Adrenal gland (tissue), 12 donors: Measurements from ENCODE around the gene GPC3. TPM values are rescaled to one million over a fixed set of nuclear protein-coding genes. Genes with fewer than 3 reads are reported as not detected.
"Not testable (repeated sequence)": the region's sequence is repeated elsewhere in the genome, so short reads cannot be mapped to it uniquely, and the experiment has no call there.

Experiments used
- DNase-seq, 7 donors: peaks; one replicate each; pipeline ENCODE4 v3.0.0-alpha.2; 2019 to 2020
- H3K27ac ChIP-seq, 5 donors: fragments of 200-600 bp; sonication (generic) in 4 of 5; 1 replicate in 3 of 5; 2 replicates in 2 of 5; pipeline versions ENCODE4 v1.5.1 to v1.8.0; 2016 to 2020; ENCODE audit warnings: mild to moderate bottlenecking in 1 of 5
- H3K27me3 ChIP-seq: fragments of 200-600 bp; 2 replicates; pipeline ENCODE4 v1.8.0; 2021
- H3K36me3 ChIP-seq, 2 donors: fragments of 200-600 bp; replicated peaks in 1 of 2; 1 replicate in 1 of 2; 2 replicates in 1 of 2; pipeline versions ENCODE4 v1.5.1 to v1.8.0; 2018 to 2022
- H3K4me1 ChIP-seq, 2 donors: fragments of 200-600 bp; replicated peaks in 1 of 2; 1 replicate in 1 of 2; 2 replicates in 1 of 2; pipeline versions ENCODE4 v1.5.1 to v1.8.0; 2018 to 2021
- H3K4me3 ChIP-seq, 4 donors: fragments of 200-600 bp; sonication (generic) in 3 of 4; one replicate each; pipeline ENCODE4 v1.5.1; 2016 to 2018
- H3K9me3 ChIP-seq, 3 donors: fragments of 200-600 bp; sonication (generic) in 1 of 3; replicated peaks in 1 of 3; 1 replicate in 2 of 3; 2 replicates in 1 of 3; pipeline versions ENCODE4 v1.5.1 to v1.8.0; 2016 to 2021
- POLR2A ChIP-seq, 2 donors: fragments of 450-650 bp; IDR thresholded peaks; one replicate each; pipeline ENCODE4 v1.6.1; 2017; ENCODE audit warnings: antibody characterized with exemption in 2 of 2, mild to moderate bottlenecking in 2 of 2, moderate library complexity in 1 of 2
- WGBS, 4 donors: extraction: QIAGEN DNeasy Blood & Tissue Kit in 2 of 4; methylation state at CpG; one replicate each; pipeline versions ENCODE4 v1.1.5 to v1.1.7; 2013 to 2017; 5-methylcytosine and 5-hydroxymethylcytosine counted together
- intact Hi-C, 2 donors: fragments of 100-400 bp; cut with DNase I; formaldehyde crosslinking; loops; one replicate each; pipeline versions ENCODE4 v1.14.1 to v1.15.0; 2022 to 2023
- polyA plus RNA-seq, 3 donors: library from polyadenylated mRNA; stranded (reverse); fragments of 200-250 nt in 2 of 3; fragments of 350-450 nt in 1 of 3; fragmentation: Illumina TruSeq in 1 of 3; extraction: RNeasy Lipid Tissue Mini Kit (QIAGEN cat#74804) in 1 of 3; gene quantifications; one replicate each; pipeline ENCODE4 v1.2.3, GENCODE V29; 2013 to 2014
- total RNA-seq, 9 donors: library from RNA; depleted of rRNA in 4 of 9; stranded (reverse); fragments of >200 nt in 4 of 9; fragments of 120-200 nt in 1 of 9; fragmentation: NEBNext Ultra II Directional in 1 of 9; extraction: Animal tissue kit (Norgen Biotek cat#: 25700) in 1 of 9; gene quantifications; one replicate each; pipeline versions ENCODE4 v1.1.0 to v1.2.4, GENCODE V29; 2013 to 2023
- TF ChIP-seq, protein P1 (sequence below), 6 experiments: fragments of 450-650 bp in 4 of 6; fragments of 200-600 bp in 2 of 6; sonication (generic) in 1 of 6; IDR thresholded peaks; 1 replicate in 5 of 6; 2 replicates in 1 of 6; pipeline versions ENCODE4 v1.5.1 to v1.8.0; 2016 to 2021; ENCODE audit warnings: antibody characterized with exemption in 6 of 6, mild to moderate bottlenecking in 2 of 6, moderate library complexity in 1 of 6
- donor health status: healthy with polysubstance abuse.
- donor health status: Bipolar disorder and iron deficiency.
- donor health status: DM: yes; HTN: yes; CAD: no.
- donor health status: DM: no; HTN: no; CAD: no.
- donor health status: DM: no; HTN: no; CAD: no.
- donor health status: DM: yes; HTN: yes; CAD: no.

Gene GPC3
- total and polyA plus RNA-seq, 12 donors, result 3.5 to 56.7 (median 20.9) TPM

DNA sequence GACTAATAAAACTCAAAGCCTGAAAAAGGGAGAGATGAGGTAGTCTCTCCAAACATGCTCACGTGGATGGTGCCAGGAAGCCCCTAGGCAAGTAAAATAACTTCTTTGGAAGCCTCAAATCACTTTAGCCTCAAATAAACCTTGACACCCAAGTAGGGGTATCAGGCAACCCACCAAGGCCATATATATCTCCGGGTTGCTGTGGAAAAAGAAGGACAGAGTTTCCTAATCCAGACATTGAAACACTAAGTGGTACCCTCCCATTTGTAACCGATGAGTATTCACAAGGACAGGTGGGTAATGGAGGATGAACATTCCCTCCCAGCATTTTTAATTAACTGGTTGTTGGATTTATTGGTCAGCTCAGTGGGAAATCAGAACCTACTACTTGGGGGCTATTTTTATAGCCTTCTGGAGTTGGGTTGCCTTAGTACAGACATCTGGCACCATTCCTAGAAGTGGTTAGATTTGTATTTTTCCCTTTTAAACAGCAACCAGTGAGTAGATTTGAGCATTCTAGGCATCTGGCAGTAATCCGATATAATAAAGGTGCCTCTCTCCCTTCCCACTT is 87.7 kb downstream of the GPC3 start:
- TF ChIP-seq, protein P1, sequence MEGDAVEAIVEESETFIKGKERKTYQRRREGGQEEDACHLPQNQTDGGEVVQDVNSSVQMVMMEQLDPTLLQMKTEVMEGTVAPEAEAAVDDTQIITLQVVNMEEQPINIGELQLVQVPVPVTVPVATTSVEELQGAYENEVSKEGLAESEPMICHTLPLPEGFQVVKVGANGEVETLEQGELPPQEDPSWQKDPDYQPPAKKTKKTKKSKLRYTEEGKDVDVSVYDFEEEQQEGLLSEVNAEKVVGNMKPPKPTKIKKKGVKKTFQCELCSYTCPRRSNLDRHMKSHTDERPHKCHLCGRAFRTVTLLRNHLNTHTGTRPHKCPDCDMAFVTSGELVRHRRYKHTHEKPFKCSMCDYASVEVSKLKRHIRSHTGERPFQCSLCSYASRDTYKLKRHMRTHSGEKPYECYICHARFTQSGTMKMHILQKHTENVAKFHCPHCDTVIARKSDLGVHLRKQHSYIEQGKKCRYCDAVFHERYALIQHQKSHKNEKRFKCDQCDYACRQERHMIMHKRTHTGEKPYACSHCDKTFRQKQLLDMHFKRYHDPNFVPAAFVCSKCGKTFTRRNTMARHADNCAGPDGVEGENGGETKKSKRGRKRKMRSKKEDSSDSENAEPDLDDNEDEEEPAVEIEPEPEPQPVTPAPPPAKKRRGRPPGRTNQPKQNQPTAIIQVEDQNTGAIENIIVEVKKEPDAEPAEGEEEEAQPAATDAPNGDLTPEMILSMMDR (IDR thresholded peaks at IDR 0.05), result no peak
- TF ChIP-seq POLR2A (IDR thresholded peaks at IDR 0.05), result no peak
- no peaks in the 10 kb centered on the region for H3K36me3 ChIP-seq

DNA sequence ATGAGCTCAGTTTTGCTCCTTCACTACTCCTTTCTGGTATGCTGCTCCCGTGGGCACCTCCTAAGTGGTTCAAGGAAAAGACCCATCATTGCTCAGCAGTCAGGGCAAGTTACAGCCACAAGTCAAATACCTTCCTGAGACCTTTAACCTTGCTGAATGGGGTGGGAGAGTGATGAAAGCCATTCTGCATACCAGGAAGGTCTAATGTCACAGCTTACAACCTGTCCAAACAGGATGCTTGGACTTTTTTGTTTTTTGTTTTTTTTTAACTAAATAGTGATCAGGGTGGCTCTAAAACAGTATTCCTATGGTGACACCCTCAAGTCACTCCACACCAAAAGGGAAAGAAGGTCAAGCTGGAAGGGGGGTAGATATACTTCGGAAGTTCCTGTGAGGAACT is 93.1 kb downstream of the GPC3 start:
- intact Hi-C loops, result no loop called here
- TF ChIP-seq POLR2A (IDR thresholded peaks at IDR 0.05), result no peak
- H3K27me3 ChIP-seq, result no peaks in the 10 kb centered on the region
- no peak overlapping the region for H3K27ac ChIP-seq
- H3K36me3 ChIP-seq, result no peaks in the 10 kb centered on the region
- no peaks in the 10 kb centered on the region for H3K9me3 ChIP-seq
- H3K4me3 ChIP-seq, result no peak overlapping the region
- no peak for DNase-seq
- WGBS, 4 donors, result 48 to 63% (median 55%) methylated on average over 2 of the region's 2 CpGs
- H3K4me1 ChIP-seq, result no peaks in the 10 kb centered on the region

More for the DNA sequence above, 87.7 kb downstream of the GPC3 start:
- H3K4me1 ChIP-seq, result no peaks in the 10 kb centered on the region
- H3K4me3 ChIP-seq, result no peak overlapping the region
- H3K9me3 ChIP-seq, result no peaks in the 10 kb centered on the region
- H3K27me3 ChIP-seq, result no peaks in the 10 kb centered on the region
- DNase-seq, result no peak
- no peak overlapping the region for H3K27ac ChIP-seq
- WGBS, 4 donors, result 50 to 61% (median 53%) methylated on average over 4 of the region's 4 CpGs
- intact Hi-C loops, result no loop called here

DNA sequence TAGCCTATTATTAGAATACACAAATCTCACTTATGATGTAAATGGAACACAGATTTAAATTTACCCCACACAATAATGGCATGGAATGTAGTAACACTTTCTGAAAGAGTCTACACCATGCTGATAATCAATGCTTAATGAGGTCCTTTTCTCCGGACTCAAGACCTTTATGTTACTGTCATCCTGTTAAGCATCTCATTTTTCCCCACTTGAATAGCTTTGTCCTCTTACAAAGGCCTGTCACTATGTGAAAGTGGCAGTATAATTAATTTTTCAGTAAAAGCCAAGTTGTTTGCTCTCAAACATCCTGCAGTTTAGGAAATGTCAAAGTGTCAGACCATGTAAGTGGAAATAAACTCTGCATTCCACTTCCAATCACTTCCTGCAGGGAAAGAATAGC is 96.4 kb downstream of the GPC3 start:
- no peaks in the 10 kb centered on the region for H3K36me3 ChIP-seq
- H3K4me1 ChIP-seq, result no peaks in the 10 kb centered on the region
- no peak overlapping the region for H3K4me3 ChIP-seq
- no peak overlapping the region for H3K27ac ChIP-seq
- TF ChIP-seq, protein P1 (IDR thresholded peaks at IDR 0.05), result no peak
- no peak for TF ChIP-seq POLR2A (IDR thresholded peaks at IDR 0.05)
- WGBS, 4 donors, result 50 to 73% (median 68%) methylated on average over 1 of the region's 1 CpG
- no peaks in the 10 kb centered on the region for H3K27me3 ChIP-seq
- intact Hi-C loops, result no loop called here
- DNase-seq, result no peak
- no peaks in the 10 kb centered on the region for H3K9me3 ChIP-seq

DNA sequence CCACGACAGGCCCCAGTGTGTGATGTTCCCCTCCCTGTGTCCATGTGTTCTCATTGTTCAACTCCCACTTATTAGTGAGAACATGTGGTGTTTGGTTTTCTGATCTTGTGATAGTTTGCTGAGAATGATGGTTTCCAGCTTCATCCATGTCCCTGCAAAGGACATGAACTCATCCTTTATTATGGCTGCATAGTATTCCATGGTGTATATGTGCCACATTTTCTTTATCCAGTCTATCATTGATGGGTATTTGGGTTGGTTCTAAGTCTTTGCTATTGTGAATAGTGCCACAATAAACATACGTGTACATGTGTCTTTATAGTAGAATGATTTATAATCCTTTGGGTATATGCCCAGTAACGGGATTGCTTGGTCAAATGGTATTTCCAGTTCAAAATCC is 97.3 kb downstream of the GPC3 start:
- H3K4me3 ChIP-seq, intact Hi-C loops, H3K27ac ChIP-seq, H3K27me3 ChIP-seq, H3K36me3 ChIP-seq, H3K4me1 ChIP-seq, DNase-seq, H3K9me3 ChIP-seq: not testable (repeated sequence)
- WGBS, 4 donors, result 72 to 82% (median 80%) methylated on average over 3 of the region's 3 CpGs

DNA sequence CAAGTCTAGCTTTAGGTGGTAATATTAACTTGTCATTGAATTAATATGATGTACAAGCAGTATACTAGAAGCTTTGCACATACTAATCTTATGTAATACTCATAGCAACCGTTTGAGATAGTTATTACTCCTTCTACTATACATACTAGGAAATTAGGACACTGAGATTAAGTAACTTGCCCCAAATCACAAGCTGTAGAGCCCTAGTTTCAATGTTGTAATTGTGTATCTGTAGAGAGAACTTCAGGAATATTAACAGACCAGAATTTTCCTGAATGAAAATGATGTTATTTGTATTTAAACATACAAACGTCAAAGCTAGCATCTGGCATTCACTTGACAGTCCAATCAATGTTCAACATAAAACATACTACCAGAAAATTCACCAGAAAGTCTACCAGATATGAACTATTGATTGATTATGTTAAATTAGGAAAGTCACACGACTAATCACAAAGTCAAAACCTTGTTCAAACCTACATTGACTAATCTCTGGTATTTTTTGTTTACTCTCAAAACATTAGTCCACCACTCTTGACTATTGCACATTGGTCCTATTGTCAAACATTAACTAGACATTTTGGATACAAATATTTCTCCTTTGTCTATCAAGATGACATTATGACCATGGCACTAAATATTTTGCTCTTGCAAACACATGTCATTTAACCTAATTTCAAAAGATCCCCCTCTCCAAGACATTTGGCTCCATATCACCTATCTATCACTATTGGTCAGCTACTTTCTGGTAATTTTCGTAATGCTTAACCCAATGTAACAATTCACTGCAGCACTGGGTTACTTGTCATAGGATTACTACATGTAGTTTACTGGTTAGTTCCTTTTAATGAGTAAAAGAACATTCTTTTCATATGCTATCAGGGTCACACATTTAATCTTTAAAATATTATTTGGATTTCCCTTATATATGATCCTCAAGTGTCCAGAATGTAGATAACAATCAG is 100.7 kb downstream of the GPC3 start:
- intact Hi-C loops, result no loop called here
- Histone ChIP-seq H3K27me3 (no peaks in the 10 kb centered on the region), H3K36me3 (no peaks in the 10 kb centered on the region), H3K27ac (no peak overlapping the region), H3K4me3 (no peak overlapping the region), H3K9me3 (no peaks in the 10 kb centered on the region), H3K4me1 (no peaks in the 10 kb centered on the region)
- no peak for DNase-seq
- TF ChIP-seq POLR2A (IDR thresholded peaks at IDR 0.05), result no peak
- TF ChIP-seq, protein P1 (IDR thresholded peaks at IDR 0.05), result no peak
- WGBS, 4 donors, result 42 to 66% (median 55%) methylated on average over 4 of the region's 4 CpGs
